Fibroblast of mammary gland (primary cell): ENCODE data around the gene SH3RF3.
A peak's percentile ranks its signal among the peaks of the same experiment; 100 is the strongest.

Source experiments
- DNase-seq: peaks from one replicate; pipeline ENCODE4 v3.0.0-alpha.2; 2010; ENCODE audit warnings: low read depth
- H3K4me3 ChIP-seq: 2 replicates; pipeline ENCODE4 v1.5.1; 2011; ENCODE audit warnings: low read depth, mild to moderate bottlenecking, low read length, moderate library complexity; ENCODE audit not compliant: control insufficient read depth
- TF ChIP-seq, protein P1 (sequence below): conservative IDR thresholded peaks from 2 replicates; pipeline ENCODE4 v1.5.1; 2011; ENCODE audit warnings: low read depth, low read length, inconsistent platforms; ENCODE audit not compliant: control insufficient read depth, insufficient read depth

SH3RF3 gene

DNA sequence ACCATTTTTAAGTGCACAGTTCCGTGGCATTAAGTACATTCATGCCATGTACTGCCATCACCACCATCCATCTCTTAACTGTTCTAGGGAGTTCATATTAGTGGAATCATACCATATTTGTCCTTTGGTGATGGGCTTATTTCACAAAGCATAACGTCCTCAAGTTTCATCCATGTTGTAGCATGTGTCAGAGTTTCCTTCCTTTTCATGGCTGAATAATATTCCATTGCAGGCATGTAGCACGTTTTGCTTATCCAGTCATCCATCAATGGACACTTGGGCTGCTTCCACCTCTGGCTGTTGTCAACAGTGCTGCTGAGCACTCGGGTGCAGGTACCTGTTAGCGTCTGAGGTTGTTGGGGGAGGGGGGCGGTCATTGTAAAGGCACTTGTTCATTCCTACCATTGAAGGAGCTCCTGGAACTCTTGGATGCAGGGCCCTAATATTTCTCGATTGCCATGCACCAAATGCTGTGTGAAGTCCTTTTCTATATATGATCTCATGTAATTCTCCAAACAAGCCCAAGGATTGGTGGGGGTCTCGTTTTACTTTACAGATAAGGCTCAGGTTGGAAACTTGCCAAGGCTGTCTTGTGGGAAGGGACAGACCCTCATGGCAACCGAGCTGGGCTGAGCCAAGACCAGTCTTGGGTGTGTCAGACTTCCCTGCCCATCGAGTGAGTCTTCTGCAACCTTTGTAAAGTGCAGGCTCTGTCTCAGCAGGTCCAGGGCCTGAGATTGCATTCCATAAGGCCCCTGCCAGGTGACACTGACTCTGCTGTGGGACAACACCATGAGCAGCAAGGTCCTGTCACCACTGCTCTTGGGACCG is 42.9 kb upstream of the SH3RF3 start:
- TF ChIP-seq, protein P1, sequence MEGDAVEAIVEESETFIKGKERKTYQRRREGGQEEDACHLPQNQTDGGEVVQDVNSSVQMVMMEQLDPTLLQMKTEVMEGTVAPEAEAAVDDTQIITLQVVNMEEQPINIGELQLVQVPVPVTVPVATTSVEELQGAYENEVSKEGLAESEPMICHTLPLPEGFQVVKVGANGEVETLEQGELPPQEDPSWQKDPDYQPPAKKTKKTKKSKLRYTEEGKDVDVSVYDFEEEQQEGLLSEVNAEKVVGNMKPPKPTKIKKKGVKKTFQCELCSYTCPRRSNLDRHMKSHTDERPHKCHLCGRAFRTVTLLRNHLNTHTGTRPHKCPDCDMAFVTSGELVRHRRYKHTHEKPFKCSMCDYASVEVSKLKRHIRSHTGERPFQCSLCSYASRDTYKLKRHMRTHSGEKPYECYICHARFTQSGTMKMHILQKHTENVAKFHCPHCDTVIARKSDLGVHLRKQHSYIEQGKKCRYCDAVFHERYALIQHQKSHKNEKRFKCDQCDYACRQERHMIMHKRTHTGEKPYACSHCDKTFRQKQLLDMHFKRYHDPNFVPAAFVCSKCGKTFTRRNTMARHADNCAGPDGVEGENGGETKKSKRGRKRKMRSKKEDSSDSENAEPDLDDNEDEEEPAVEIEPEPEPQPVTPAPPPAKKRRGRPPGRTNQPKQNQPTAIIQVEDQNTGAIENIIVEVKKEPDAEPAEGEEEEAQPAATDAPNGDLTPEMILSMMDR: no peak

DNA sequence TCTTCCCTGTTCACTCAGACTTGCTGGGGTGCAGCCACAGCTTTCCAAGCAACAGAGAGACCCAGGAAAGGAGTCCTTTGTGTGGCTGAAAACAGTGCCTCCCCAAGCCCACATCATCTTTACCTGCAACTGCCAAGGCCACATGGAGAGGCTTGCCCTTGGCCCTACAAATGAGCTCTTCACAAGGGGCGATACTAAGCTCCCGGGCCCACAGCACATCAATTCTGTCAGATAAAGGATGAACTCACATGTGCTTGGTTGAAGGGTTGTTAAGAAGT is 42.3 kb upstream of the SH3RF3 start:
- H3K4me3 ChIP-seq: no peak overlapping the region
- no peak for DNase-seq
- TF ChIP-seq, protein P1: no peak

More for the DNA sequence above, 42.9 kb upstream of the SH3RF3 start:
- DNase-seq: no peak
- H3K4me3 ChIP-seq: no peak overlapping the region

DNA sequence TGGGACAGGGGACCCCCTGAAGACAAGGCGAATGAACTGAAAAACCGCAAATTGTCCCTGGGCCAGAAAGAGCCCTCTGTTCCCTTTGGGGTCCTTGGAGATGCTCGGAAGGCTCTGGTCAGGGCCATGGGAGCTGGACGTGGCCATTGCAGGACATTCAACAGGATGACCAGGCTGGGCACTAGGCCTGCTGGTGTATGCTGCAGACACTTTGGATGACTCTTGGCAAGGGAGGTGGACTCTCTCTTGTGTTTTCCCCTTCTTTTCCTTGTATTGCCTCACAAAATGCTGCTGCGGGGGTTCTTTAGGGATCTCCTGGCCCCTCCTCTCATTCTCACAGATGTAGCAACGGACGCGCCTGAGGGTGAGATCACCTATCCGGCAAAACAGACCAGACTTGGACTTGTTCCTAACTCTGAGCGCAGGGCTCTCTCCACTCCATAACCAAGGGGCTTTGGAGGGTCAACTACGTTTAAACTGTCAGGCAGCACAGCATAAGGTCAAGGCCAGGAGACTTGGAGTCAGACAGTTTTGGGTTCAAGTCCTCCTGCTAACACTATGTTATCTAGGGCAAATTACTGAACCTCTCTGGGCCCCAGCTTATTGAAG is 41.8 kb upstream of the SH3RF3 start:
- no peak overlapping the region for H3K4me3 ChIP-seq
- DNase-seq: no peak
- TF ChIP-seq, protein P1: no peak

GRCh38 chr2:109089602-109090300 is 39.3 kb upstream of the SH3RF3 start:
- TF ChIP-seq, protein P1: no peak
- H3K4me3 ChIP-seq: no peak overlapping the region
- peak; percentile 10 for DNase-seq

DNA sequence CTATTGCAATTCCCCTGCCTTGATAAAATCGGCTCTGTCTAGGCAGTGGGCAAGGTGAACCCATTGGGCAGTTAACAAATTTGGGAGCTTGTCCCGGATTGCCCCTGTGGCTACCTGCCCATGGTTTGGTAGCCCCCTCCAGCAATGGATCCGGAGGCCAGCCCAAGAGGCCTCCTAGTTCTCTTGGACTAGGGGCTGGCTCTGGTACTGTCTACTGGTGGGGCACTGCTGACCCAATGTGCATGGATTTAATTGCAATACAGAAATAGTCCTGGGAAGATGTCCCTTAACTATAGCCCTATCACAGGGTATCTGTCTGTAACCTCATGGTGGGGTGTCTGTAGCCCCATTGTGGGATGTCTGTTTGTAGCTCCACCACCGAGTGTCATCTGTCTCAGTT is 37.5 kb upstream of the SH3RF3 start:
- TF ChIP-seq, protein P1: no peak
- H3K4me3 ChIP-seq: no peak overlapping the region
- no peak for DNase-seq

DNA sequence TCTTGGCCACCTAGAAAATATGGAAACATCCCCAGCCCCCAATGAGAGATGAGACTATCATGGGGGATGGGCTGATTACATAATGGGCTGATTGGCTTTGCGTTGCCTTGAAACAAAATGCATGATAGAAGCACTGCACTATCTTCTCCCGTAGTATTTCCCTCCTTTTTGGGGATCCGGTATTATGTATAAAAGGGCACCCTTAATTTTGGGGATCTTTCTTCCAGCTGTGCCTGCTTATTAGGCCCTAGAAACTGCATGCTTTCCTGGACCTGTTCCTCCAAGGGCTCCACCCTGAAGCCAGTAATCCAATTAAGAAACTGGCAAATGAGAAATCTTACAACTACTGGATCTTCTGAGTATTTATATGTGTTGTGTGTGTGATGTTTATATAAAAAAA is 34.9 kb upstream of the SH3RF3 start:
- TF ChIP-seq, protein P1: no peak
- no peak overlapping the region for H3K4me3 ChIP-seq
- DNase-seq: no peak
